Osteocyte (in vitro differentiated cells): Measurements from ENCODE around the gene DIP2C. TPM values are rescaled to one million over a fixed set of nuclear protein-coding genes. Genes with fewer than 3 reads are reported as not detected.
"Not testable (repeated sequence)": the region's sequence is repeated elsewhere in the genome, so short reads cannot be mapped to it uniquely, and the experiment has no call there.

Experiments
- DNase-seq: peaks from one replicate; pipeline ENCODE4 v3.0.0; 2021; ENCODE audit warnings: mixed read lengths; ENCODE audit not compliant: unreplicated experiment; ENCODE audit errors: extremely low spot score
- H3K27ac Mint-ChIP-seq: one replicate; pipeline ENCODE4 v1.8.0; 2021; ENCODE audit warnings: mild to moderate bottlenecking, mixed read lengths; ENCODE audit not compliant: unreplicated experiment
- H3K27me3 Mint-ChIP-seq: one replicate; pipeline ENCODE4 v1.8.0; 2021; ENCODE audit warnings: mixed read lengths; ENCODE audit not compliant: unreplicated experiment
- H3K36me3 Mint-ChIP-seq: one replicate; pipeline ENCODE4 v1.8.0; 2021; ENCODE audit warnings: mixed read lengths; ENCODE audit not compliant: unreplicated experiment
- H3K4me1 Mint-ChIP-seq: one replicate; pipeline ENCODE4 v1.8.0; 2021; ENCODE audit warnings: mixed read lengths; ENCODE audit not compliant: unreplicated experiment
- H3K4me3 Mint-ChIP-seq: one replicate; pipeline ENCODE4 v1.8.0; 2021; ENCODE audit warnings: mild to moderate bottlenecking, moderate library complexity, mixed read lengths; ENCODE audit not compliant: unreplicated experiment
- H3K9me3 Mint-ChIP-seq: one replicate; pipeline ENCODE4 v1.8.0; 2021; ENCODE audit warnings: mixed read lengths; ENCODE audit not compliant: unreplicated experiment
- CTCF ChIP-seq: fragments of 200-600 bp; sonication (generic); IDR thresholded peaks from 2 replicates; pipeline ENCODE4 v1.5.0; 2021; ENCODE audit warnings: antibody characterized with exemption, mild to moderate bottlenecking, moderate library complexity
- total RNA-seq: library from RNA; stranded (reverse); gene quantifications from 2 replicates; pipeline ENCODE4 v1.2.1, GENCODE V29; 2021

The DIP2C gene
- total RNA-seq, 1 donor from 2014 or later = 36.8 TPM

GRCh38 chr10:649445-649797 is 40.0 kb downstream of the DIP2C start:
- Mint-ChIP-seq H3K27me3 (no peaks in the 10 kb centered on the region), H3K9me3 (peaks cover 9% of the 10 kb centered on the region), H3K27ac (no peak overlapping the region), H3K4me3 (no peak overlapping the region), H3K4me1 (peaks cover 26% of the 10 kb centered on the region), H3K36me3 (peaks cover 7% of the 10 kb centered on the region)
- no peak for TF ChIP-seq CTCF
- DNase-seq = no peak

GRCh38 chr10:647019-647418 is 42.4 kb downstream of the DIP2C start:
- H3K4me3 Mint-ChIP-seq, H3K36me3 Mint-ChIP-seq, H3K27ac Mint-ChIP-seq, DNase-seq, H3K27me3 Mint-ChIP-seq: not testable (repeated sequence)
- H3K9me3 Mint-ChIP-seq = peaks cover 11% of the 10 kb centered on the region
- peaks cover 22% of the 10 kb centered on the region for H3K4me1 Mint-ChIP-seq

- no peak for DNase-seq
- Mint-ChIP-seq H3K27me3 (no peaks in the 10 kb centered on the region), H3K9me3 (peaks cover 11% of the 10 kb centered on the region), H3K4me1 (peaks cover 17% of the 10 kb centered on the region), H3K4me3 (no peak overlapping the region), H3K27ac (no peak overlapping the region), H3K36me3 (peaks cover 9% of the 10 kb centered on the region)
- TF ChIP-seq CTCF = no peak
These were observed 43.3 kb downstream of the DIP2C start for GRCh38 chr10:646118-646524.

GRCh38 chr10:644943-645334 is 44.5 kb downstream of the DIP2C start:
- Mint-ChIP-seq H3K4me1 (peaks cover 6% of the 10 kb centered on the region), H3K27ac (no peak overlapping the region), H3K36me3 (peaks cover 9% of the 10 kb centered on the region), H3K9me3 (peaks cover 11% of the 10 kb centered on the region), H3K4me3 (no peak overlapping the region), H3K27me3 (no peaks in the 10 kb centered on the region)
- TF ChIP-seq CTCF = no peak
- DNase-seq = no peak

GRCh38 chr10:644076-644942 is 45.2 kb downstream of the DIP2C start:
- no peak overlapping the region for H3K27ac Mint-ChIP-seq
- peaks cover 9% of the 10 kb centered on the region for H3K36me3 Mint-ChIP-seq
- DNase-seq = no peak
- H3K9me3 Mint-ChIP-seq = peaks cover 11% of the 10 kb centered on the region
- no peak overlapping the region for H3K4me3 Mint-ChIP-seq
- peaks cover 2% of the 10 kb centered on the region for H3K4me1 Mint-ChIP-seq
- H3K27me3 Mint-ChIP-seq = no peaks in the 10 kb centered on the region
- no peak for TF ChIP-seq CTCF
